H9 (cell line): ENCODE data around the gene TACO1. TPM values are rescaled to one million over a fixed set of nuclear protein-coding genes. Genes with fewer than 3 reads are reported as not detected.

Experiments
- DNase-seq: peaks from one replicate; pipeline ENCODE4 v3.0.0-alpha.2; 2017
- H2AFZ ChIP-seq: one replicate; pipeline ENCODE4 v1.6.1; 2013; ENCODE audit warnings: mild to moderate bottlenecking, low read length, control low read depth, moderate library complexity
- H2AK5ac ChIP-seq: 2 replicates; pipeline ENCODE4 v1.6.1; 2013; ENCODE audit warnings: low read length, control low read depth, mixed read lengths; ENCODE audit not compliant: insufficient read length
- H2BK120ac ChIP-seq: one replicate; pipeline ENCODE4 v1.6.1; 2013; ENCODE audit warnings: low read depth, mild to moderate bottlenecking, low read length, control low read depth, inconsistent platforms; ENCODE audit not compliant: poor library complexity, severe bottlenecking
- H2BK12ac ChIP-seq: 2 replicates; pipeline ENCODE4 v1.6.1; 2013; ENCODE audit warnings: low read length, control low read depth, mixed read lengths, low read depth; ENCODE audit not compliant: insufficient read length
- H2BK15ac ChIP-seq: 2 replicates; pipeline ENCODE4 v1.6.1; 2013; ENCODE audit warnings: low read depth, low read length, control low read depth
- H2BK20ac ChIP-seq: one replicate; pipeline ENCODE4 v1.6.1; 2013; ENCODE audit warnings: low read depth, mild to moderate bottlenecking, low read length, control low read depth, inconsistent platforms; ENCODE audit not compliant: poor library complexity, severe bottlenecking
- H2BK5ac ChIP-seq: 2 replicates; pipeline ENCODE4 v1.6.1; 2013; ENCODE audit warnings: low read length, control low read depth, mixed read lengths; ENCODE audit not compliant: insufficient read length
- H3K14ac ChIP-seq: 2 replicates; pipeline ENCODE4 v1.6.1; 2013; ENCODE audit warnings: low read length, control low read depth; ENCODE audit not compliant: insufficient read depth
- H3K18ac ChIP-seq: 2 replicates; pipeline ENCODE4 v1.6.1; 2013; ENCODE audit warnings: low read depth, mild to moderate bottlenecking, mixed read lengths, low read length, control low read depth; ENCODE audit not compliant: insufficient read length
- H3K23ac ChIP-seq: 2 replicates; pipeline ENCODE4 v1.6.1; 2013; ENCODE audit warnings: low read length, control low read depth, mixed read lengths, low read depth; ENCODE audit not compliant: insufficient read length
- H3K23me2 ChIP-seq: 2 replicates; pipeline ENCODE4 v1.6.1; 2013; ENCODE audit warnings: low read depth, mild to moderate bottlenecking, mixed read lengths, low read length, control low read depth; ENCODE audit not compliant: insufficient read length, poor library complexity, severe bottlenecking
- H3K27ac ChIP-seq: 2 replicates; pipeline ENCODE4 v1.5.1; 2013; ENCODE audit warnings: low read length, control low read depth, mixed read lengths, low read depth; ENCODE audit not compliant: insufficient read length
- H3K27me3 ChIP-seq: 2 replicates; pipeline ENCODE4 v1.6.1; 2013; ENCODE audit warnings: low read length, control low read depth, inconsistent platforms; ENCODE audit not compliant: insufficient read depth
- H3K4ac ChIP-seq: 2 replicates; pipeline ENCODE4 v1.6.1; 2013; ENCODE audit warnings: low read depth, mild to moderate bottlenecking, control low read depth, inconsistent platforms, low read length, moderate library complexity
- H3K4me1 ChIP-seq: 2 replicates; pipeline ENCODE4 v1.6.1; 2013; ENCODE audit warnings: low read length, control low read depth, inconsistent platforms; ENCODE audit not compliant: insufficient read depth
- H3K4me2 ChIP-seq: 2 replicates; pipeline ENCODE4 v1.6.1; 2013; ENCODE audit warnings: low read length, control low read depth, mixed read lengths; ENCODE audit not compliant: insufficient read length, insufficient read depth
- H3K56ac ChIP-seq: 2 replicates; pipeline ENCODE4 v1.6.1; 2013; ENCODE audit warnings: low read depth, mild to moderate bottlenecking, mixed read lengths, low read length, control low read depth; ENCODE audit not compliant: insufficient read length
- H3K79me1 ChIP-seq: 2 replicates; pipeline ENCODE4 v1.6.1; 2013; ENCODE audit warnings: low read depth, mild to moderate bottlenecking, moderate library complexity, low read length, control low read depth, inconsistent platforms; ENCODE audit not compliant: insufficient read depth, poor library complexity, severe bottlenecking
- H3K79me2 ChIP-seq: 2 replicates; pipeline ENCODE4 v1.6.1; 2013; ENCODE audit warnings: low read length, control low read depth, inconsistent platforms; ENCODE audit not compliant: insufficient read depth
- H3K9ac ChIP-seq: 2 replicates; pipeline ENCODE4 v1.6.1; 2013; ENCODE audit warnings: low read length, control low read depth, mixed read lengths; ENCODE audit not compliant: insufficient read length; ENCODE audit errors: extremely low read depth
- H3K9me3 ChIP-seq: one replicate; pipeline ENCODE4 v1.6.1; 2013; ENCODE audit warnings: low read depth, low read length, inconsistent platforms; ENCODE audit not compliant: control insufficient read depth
- H3T11ph ChIP-seq: one replicate; pipeline ENCODE4 v1.6.1; 2013; ENCODE audit warnings: mild to moderate bottlenecking, low read length, control low read depth, inconsistent platforms
- H4K20me1 ChIP-seq: one replicate; pipeline ENCODE4 v1.6.1; 2013; ENCODE audit not compliant: control insufficient read depth, insufficient read length, insufficient read depth
- H4K5ac ChIP-seq: 2 replicates; pipeline ENCODE4 v1.6.1; 2013; ENCODE audit warnings: low read depth, mild to moderate bottlenecking, mixed read lengths, low read length, control low read depth; ENCODE audit not compliant: insufficient read length
- H4K8ac ChIP-seq: replicated peaks from 2 replicates; pipeline ENCODE4 v1.6.1; 2013; ENCODE audit warnings: low read length, control low read depth, mixed read lengths, low read depth; ENCODE audit not compliant: insufficient read length
- H4K91ac ChIP-seq: 2 replicates; pipeline ENCODE4 v1.6.1; 2013; ENCODE audit warnings: low read depth, mild to moderate bottlenecking, moderate library complexity, mixed read lengths, low read length, control low read depth; ENCODE audit not compliant: insufficient read length
- H3K27ac Mint-ChIP-seq, 3 experiments: 2 replicates in 2 of 3; 3 replicates in 1 of 3; pipeline ENCODE4 v1.8.0; 2020 to 2021; ENCODE audit warnings: mixed read lengths in 3 of 3, mild to moderate bottlenecking in 1 of 3, moderate library complexity in 1 of 3
- H3K27me3 Mint-ChIP-seq: 2 replicates; pipeline ENCODE4 v1.8.0; 2021; ENCODE audit warnings: low read depth, mild to moderate bottlenecking, moderate library complexity, mixed read lengths
- H3K36me3 Mint-ChIP-seq, 3 experiments: 2 replicates in 2 of 3; 3 replicates in 1 of 3; pipeline ENCODE4 v1.8.0; 2020 to 2021; ENCODE audit warnings: low read depth in 3 of 3, mixed read lengths in 3 of 3; ENCODE audit not compliant: insufficient read depth in 1 of 3
- H3K4me1 Mint-ChIP-seq, 2 experiments: 2 replicates each; pipeline ENCODE4 v1.8.0; 2020; ENCODE audit warnings: mixed read lengths in 2 of 2
- H3K4me3 Mint-ChIP-seq, 2 experiments: 2 replicates in 1 of 2; 3 replicates in 1 of 2; pipeline ENCODE4 v1.8.0; 2020 to 2021; ENCODE audit warnings: mild to moderate bottlenecking in 2 of 2, mixed read lengths in 2 of 2, moderate library complexity in 1 of 2
- H3K9me3 Mint-ChIP-seq, 2 experiments: 2 replicates in 1 of 2; 3 replicates in 1 of 2; pipeline ENCODE4 v1.8.0; 2020; ENCODE audit warnings: mild to moderate bottlenecking in 2 of 2, mixed read lengths in 2 of 2, moderate library complexity in 1 of 2
- CTCF ChIP-seq: fragments of 200-600 bp; sonication (generic); conservative IDR thresholded peaks from 3 replicates; pipeline ENCODE4 v1.8.0; 2021; ENCODE audit warnings: antibody characterized with exemption, mild to moderate bottlenecking
- WGBS: extraction: QIAGEN DNeasy Blood & Tissue Kit; methylation state at CpG from one replicate; pipeline ENCODE4 v1.1.7; 2013; ENCODE audit warnings: missing lambda C conversion rate, low lambda C conversion rate, mixed read lengths; ENCODE audit not compliant: insufficient read length; ENCODE audit errors: extremely low coverage; 5-methylcytosine and 5-hydroxymethylcytosine counted together
- total RNA-seq: library from RNA; stranded (reverse); gene quantifications from 2 replicates; pipeline ENCODE4 v1.2.1, GENCODE V29; 2021

The TACO1 gene
- total RNA-seq, 1 experiment from 2014 or later: 30.2 TPM

- no peak overlapping the region for H3K4me2 ChIP-seq
Observed at GRCh38 chr17:63631062-63631461, 30.4 kb downstream of the TACO1 start.

More at GRCh38 chr17:63631062-63631461, 30.4 kb downstream of the TACO1 start:
- no peak overlapping the region for H3K9ac ChIP-seq
- no peaks in the 10 kb centered on the region for H3K9me3 ChIP-seq
- H3K79me1 ChIP-seq: peaks cover 2% of the 10 kb centered on the region
- peaks cover 10% of the 10 kb centered on the region; the same call in 1 of the 2 replicates for H3K4me1 ChIP-seq
- no peak overlapping the region for H2BK12ac ChIP-seq
- no peak overlapping the region for H2AK5ac ChIP-seq
- no peak overlapping the region for H2AFZ ChIP-seq
- H3K27me3 ChIP-seq: no peaks in the 10 kb centered on the region
- H3K56ac ChIP-seq: no peak overlapping the region
- Mint-ChIP-seq H3K27ac (peak overlapping the region in 2 of 3 experiments; percentile 56 to 81; a peak in 5 of 7 replicates), H3K36me3 (peaks cover 0 to 18% (median 8%) of the 10 kb centered on the region in 3 experiments; a peak in 6 of 7 replicates), H3K9me3 (no peaks in the 10 kb centered on the region), H3K27me3 (no peaks in the 10 kb centered on the region), H3K4me3 (peak overlapping the region; percentile 4 to 5; a peak in 3 of 5 replicates), H3K4me1 (peaks cover 52 to 57% of the 10 kb centered on the region in 2 experiments)
- H4K91ac ChIP-seq: no peak overlapping the region
- H3T11ph ChIP-seq: no peak overlapping the region
- H3K23me2 ChIP-seq: no peaks in the 10 kb centered on the region
- no peak overlapping the region for H3K18ac ChIP-seq
- H3K79me2 ChIP-seq: no peaks in the 10 kb centered on the region
- no peak overlapping the region for H4K5ac ChIP-seq
- no peak overlapping the region for H3K14ac ChIP-seq
- no peaks in the 10 kb centered on the region for H4K20me1 ChIP-seq
- H2BK120ac ChIP-seq: no peak overlapping the region
- H2BK5ac ChIP-seq: no peak overlapping the region
- no peak overlapping the region for H4K8ac ChIP-seq
- no peak for DNase-seq
- no peak overlapping the region for H3K4ac ChIP-seq
- H2BK20ac ChIP-seq: no peak overlapping the region
- H3K27ac ChIP-seq: peak overlapping the region; percentile 25
- WGBS: no CpG with 5 or more reads among the region's 3 CpGs
- H2BK15ac ChIP-seq: no peak overlapping the region
- TF ChIP-seq CTCF: no peak
- no peak overlapping the region for H3K23ac ChIP-seq
